Uterus (tissue), 2 donors: Measurements from ENCODE around the gene ANAPC7.

ENCODE experiments used
- CTCF ChIP-seq, 4 experiments: fragments of 200-600 bp in 2 of 4; fragments of 450-650 bp in 2 of 4; sonication (generic) in 2 of 4; IDR thresholded peaks; one replicate each; pipeline ENCODE4 v1.5.1; 2016 to 2019; ENCODE audit warnings: antibody characterized with exemption in 4 of 4, mild to moderate bottlenecking in 2 of 4, moderate library complexity in 1 of 4
- POLR2A ChIP-seq, 2 donors: fragments of 450-650 bp; IDR thresholded peaks; one replicate each; pipeline ENCODE4 v1.6.1; 2016; ENCODE audit warnings: antibody characterized with exemption in 2 of 2, mild to moderate bottlenecking in 1 of 2, moderate library complexity in 1 of 2

- TF ChIP-seq CTCF (IDR thresholded peaks at IDR 0.05) (no peak), POLR2A (IDR thresholded peaks at IDR 0.05) (no peak)
These were observed 62.8 kb downstream of the ANAPC7 start for GRCh38 chr12:110340706-110341105.
